Left ventricle myocardium superior (tissue), 1 donor: ENCODE data around the gene TFF3. TPM values are rescaled to one million over a fixed set of nuclear protein-coding genes. Genes with fewer than 3 reads are reported as not detected.

Experiments used
- ATAC-seq: fragments of 200-7000 bp; cut with Tn5 transposase; one replicate; pipeline ENCODE4 v1.9.1; 2020; ENCODE audit warnings: mild to moderate bottlenecking, moderate library complexity
- DNase-seq: peaks from one replicate; pipeline ENCODE4 v3.0.0-alpha.2; 2020
- intact Hi-C: fragments of 100-400 bp; cut with micrococcal nuclease; formaldehyde crosslinking; loops from one replicate; pipeline ENCODE4 v1.11.0; 2022
- total RNA-seq: library from RNA; stranded (reverse); fragmentation: NEBNext Ultra II Directional; extraction: Animal tissue kit (Norgen Biotek cat#: 25700); gene quantifications from one replicate; pipeline ENCODE4 v1.2.1, GENCODE V29; 2021
- donor health status: DM: no; HTN: yes; CAD: no; lungs with severe emphysema.

TFF3 gene
- total RNA-seq, 1 donor from 2014 or later: 5.3 TPM

- DNase-seq (no peak), ATAC-seq (no peak)
- intact Hi-C loops: no loop called here
Observed at GRCh38 chr21:42279341-42279871, 35.8 kb downstream of the TFF3 start.

- no peak for DNase-seq
- intact Hi-C loops: no loop called here
- no peak for ATAC-seq
Observed at GRCh38 chr21:42278451-42279149, 36.6 kb downstream of the TFF3 start.

GRCh38 chr21:42277593-42277992 lies 37.6 kb downstream of the TFF3 start:
- ATAC-seq (no peak), DNase-seq (no peak)
- intact Hi-C loops: no loop called here

- DNase-seq: no peak
- ATAC-seq: no peak
- intact Hi-C loops: no loop called here
Observed at GRCh38 chr21:42276526-42277154, 38.6 kb downstream of the TFF3 start.

GRCh38 chr21:42276076-42276475 lies 39.1 kb downstream of the TFF3 start:
- ATAC-seq: no peak
- no peak for DNase-seq
- intact Hi-C loops: no loop called here

- ATAC-seq (no peak), DNase-seq (peak; percentile 24)
- intact Hi-C loops: no loop called here
Observed at GRCh38 chr21:42272984-42273600, 42.1 kb downstream of the TFF3 start.

GRCh38 chr21:42272109-42272962 lies 42.9 kb downstream of the TFF3 start:
- no peak for ATAC-seq
- peak; percentile 10 for DNase-seq

GRCh38 chr21:42271065-42271464 lies 44.1 kb downstream of the TFF3 start:
- DNase-seq (peak; percentile 12), ATAC-seq (no peak)
- intact Hi-C loops: no loop called here

More at GRCh38 chr21:42272109-42272962, 42.9 kb downstream of the TFF3 start:
- intact Hi-C loops: no loop called here

- DNase-seq: peak; percentile 6
- no peak for ATAC-seq
- intact Hi-C loops: no loop called here
Observed at GRCh38 chr21:42269386-42269785, 45.8 kb downstream of the TFF3 start.

GRCh38 chr21:42266971-42267556 lies 48.1 kb downstream of the TFF3 start:
- ATAC-seq (no peak), DNase-seq (peak; percentile 16)
- intact Hi-C loops: no loop called here

GRCh38 chr21:42265231-42265812 lies 49.9 kb downstream of the TFF3 start:
- ATAC-seq (no peak), DNase-seq (peak; percentile 23)
- intact Hi-C loops: no loop called here

GRCh38 chr21:42264245-42265195 lies 50.7 kb downstream of the TFF3 start:
- intact Hi-C loops: no loop called here

GRCh38 chr21:42263591-42264131 lies 51.5 kb downstream of the TFF3 start:
- DNase-seq (peak; percentile 52), ATAC-seq (peak; percentile 23)
- intact Hi-C loops: no loop called here

More at GRCh38 chr21:42264245-42265195, 50.7 kb downstream of the TFF3 start:
- peak; percentile 7 for DNase-seq
- no peak for ATAC-seq

GRCh38 chr21:42262831-42263231 lies 52.4 kb downstream of the TFF3 start:
- intact Hi-C loops: no loop called here
- peak; percentile 89 for DNase-seq
- peak; percentile 81 for ATAC-seq

GRCh38 chr21:42261829-42262200 lies 53.4 kb downstream of the TFF3 start:
- intact Hi-C loops: no loop called here
- DNase-seq (no peak), ATAC-seq (no peak)
